Measurements from ENCODE around the gene MED29.

DNA sequence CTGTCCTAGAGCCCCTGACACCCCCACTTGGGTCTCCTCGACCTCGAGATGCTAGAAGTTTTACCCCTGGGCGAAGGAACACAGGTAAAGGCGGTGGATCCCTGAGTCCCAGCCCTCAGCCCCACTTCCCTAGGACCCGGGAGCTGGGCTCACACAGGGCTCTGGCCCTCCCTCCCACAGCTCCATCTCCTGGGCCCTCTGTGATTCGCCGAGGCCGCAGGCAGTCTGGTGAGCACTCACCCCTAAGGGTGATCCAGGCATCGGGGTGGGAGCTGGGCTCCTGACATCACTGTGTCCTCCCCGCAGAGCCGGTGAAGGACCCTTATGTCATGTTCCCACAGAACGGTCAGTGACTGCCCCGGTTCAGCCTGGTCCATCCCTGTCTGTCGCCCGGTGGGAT lies 29.6 kb downstream of the MED29 start:
- TF ChIP-seq, protein P1, sequence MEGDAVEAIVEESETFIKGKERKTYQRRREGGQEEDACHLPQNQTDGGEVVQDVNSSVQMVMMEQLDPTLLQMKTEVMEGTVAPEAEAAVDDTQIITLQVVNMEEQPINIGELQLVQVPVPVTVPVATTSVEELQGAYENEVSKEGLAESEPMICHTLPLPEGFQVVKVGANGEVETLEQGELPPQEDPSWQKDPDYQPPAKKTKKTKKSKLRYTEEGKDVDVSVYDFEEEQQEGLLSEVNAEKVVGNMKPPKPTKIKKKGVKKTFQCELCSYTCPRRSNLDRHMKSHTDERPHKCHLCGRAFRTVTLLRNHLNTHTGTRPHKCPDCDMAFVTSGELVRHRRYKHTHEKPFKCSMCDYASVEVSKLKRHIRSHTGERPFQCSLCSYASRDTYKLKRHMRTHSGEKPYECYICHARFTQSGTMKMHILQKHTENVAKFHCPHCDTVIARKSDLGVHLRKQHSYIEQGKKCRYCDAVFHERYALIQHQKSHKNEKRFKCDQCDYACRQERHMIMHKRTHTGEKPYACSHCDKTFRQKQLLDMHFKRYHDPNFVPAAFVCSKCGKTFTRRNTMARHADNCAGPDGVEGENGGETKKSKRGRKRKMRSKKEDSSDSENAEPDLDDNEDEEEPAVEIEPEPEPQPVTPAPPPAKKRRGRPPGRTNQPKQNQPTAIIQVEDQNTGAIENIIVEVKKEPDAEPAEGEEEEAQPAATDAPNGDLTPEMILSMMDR (conservative IDR thresholded peaks at IDR 0.05; ENCODE audit: low read depth, low read length), result no peak
- no peak for TF ChIP-seq EZH2 (IDR thresholded peaks at IDR 0.05; ENCODE audit: borderline replicate concordance, low read depth, low read length, poor library complexity, severe bottlenecking)

Data from A673 (cell line).